B cell (primary cell): ENCODE results near the gene EFCAB13. TPM values are rescaled to one million over a fixed set of nuclear protein-coding genes. Genes with fewer than 3 reads are reported as not detected.

Experiments used
- ATAC-seq: fragments of 200-7000 bp; cut with Tn5 transposase; one replicate; pipeline ENCODE4 v1.10.0; 2021; ENCODE audit warnings: low read depth, mild to moderate bottlenecking, moderate number of reproducible peaks, moderate library complexity
- CTCF ChIA-PET: fragments of 350-600 bp; sonication (Branson Sonifier 250); formaldehyde crosslinking; loops from one replicate; lab custom pipeline; 2021; ENCODE audit warnings: antibody characterized with exemption, inconsistent platforms; lab: Charles Lee
- POLR2A ChIA-PET: fragments of 350-600 bp; sonication (Branson Sonifier 250); formaldehyde crosslinking; loops from one replicate; lab custom pipeline; 2021; ENCODE audit warnings: antibody characterized with exemption; lab: Charles Lee
- DNase-seq: peaks from one replicate; pipeline ENCODE4 v3.0.0; 2013
- H2AFZ ChIP-seq: 2 replicates; pipeline ENCODE4 v1.6.1; 2012; ENCODE audit warnings: mild to moderate bottlenecking, low read depth, low read length; ENCODE audit not compliant: insufficient read depth, poor library complexity, severe bottlenecking
- H3K27ac ChIP-seq, 2 donors: 1 replicate in 1 of 2; 2 replicates in 1 of 2; pipeline ENCODE4 v1.5.1; 2012 to 2013; ENCODE audit warnings: low read length in 2 of 2, mild to moderate bottlenecking in 2 of 2, moderate library complexity in 1 of 2
- H3K27me3 ChIP-seq, 4 experiments: fragments of 200-600 bp in 1 of 4; sonication (generic) in 1 of 4; replicated peaks in 1 of 4; 1 replicate in 2 of 4; 2 replicates in 2 of 4; pipeline versions ENCODE4 v1.6.1 to v1.7.0; 2013 to 2016; ENCODE audit warnings: low read length in 3 of 4, mild to moderate bottlenecking in 2 of 4, mixed read lengths in 1 of 4, moderate library complexity in 1 of 4; ENCODE audit not compliant: insufficient read depth in 4 of 4, control insufficient read depth in 3 of 4; ENCODE audit errors: control extremely low read depth in 1 of 4
- H3K36me3 ChIP-seq, 2 experiments: replicated peaks in 1 of 2; 1 replicate in 1 of 2; 2 replicates in 1 of 2; pipeline versions ENCODE4 v1.6.1 to v1.7.1; 2013; ENCODE audit warnings: low read length in 1 of 2; ENCODE audit not compliant: insufficient read depth in 2 of 2, control insufficient read depth in 1 of 2; ENCODE audit errors: control extremely low read depth in 1 of 2, extremely low read depth in 1 of 2
- H3K4me1 ChIP-seq, 2 donors: fragments of 200-600 bp in 1 of 2; sonication (generic) in 1 of 2; 1 replicate in 1 of 2; 2 replicates in 1 of 2; pipeline versions ENCODE4 v1.5.1 to v1.6.1; 2013 to 2017; ENCODE audit warnings: low read length in 2 of 2; ENCODE audit not compliant: control insufficient read depth in 2 of 2, insufficient read depth in 2 of 2
- H3K4me2 ChIP-seq: replicated peaks from 2 replicates; pipeline ENCODE3; 2012; ENCODE audit warnings: mild to moderate bottlenecking, low read depth, low read length; ENCODE audit not compliant: poor library complexity, severe bottlenecking
- H3K4me3 ChIP-seq, 5 experiments: fragments of 200-600 bp in 1 of 5; sonication (generic) in 1 of 5; 1 replicate in 3 of 5; 2 replicates in 2 of 5; pipeline versions ENCODE4 v1.5.1 to v1.7.0; 2011 to 2016; ENCODE audit warnings: low read length in 4 of 5, mild to moderate bottlenecking in 4 of 5, low read depth in 2 of 5, control low read depth in 1 of 5, moderate library complexity in 1 of 5; ENCODE audit not compliant: insufficient read depth in 1 of 5; ENCODE audit errors: control extremely low read depth in 1 of 5, extremely low read depth in 1 of 5
- H3K79me2 ChIP-seq: fragments of 200-600 bp; sonication (generic); one replicate; pipeline ENCODE4 v1.6.0; 2016; ENCODE audit warnings: low read length; ENCODE audit not compliant: control insufficient read depth, insufficient read depth
- H3K9ac ChIP-seq: fragments of 200-600 bp; sonication (generic); 2 replicates; pipeline ENCODE4 v1.6.1; 2017; ENCODE audit warnings: mild to moderate bottlenecking, low read length, moderate library complexity
- H3K9me3 ChIP-seq, 3 donors: one replicate each; pipeline versions ENCODE4 v1.6.1 to v1.7.1; 2013; ENCODE audit warnings: low read length in 2 of 3; ENCODE audit not compliant: control insufficient read depth in 2 of 3, insufficient read depth in 1 of 3; ENCODE audit errors: control extremely low read depth in 1 of 3
- H4K20me1 ChIP-seq: 2 replicates; pipeline ENCODE4 v1.6.0; 2012; ENCODE audit warnings: mild to moderate bottlenecking, low read length; ENCODE audit not compliant: insufficient read depth, control insufficient read depth, poor library complexity, severe bottlenecking
- H3K27ac Mint-ChIP-seq: one replicate; pipeline ENCODE4 v1.8.0; 2021; ENCODE audit warnings: mixed read lengths
- H3K27me3 Mint-ChIP-seq: one replicate; pipeline ENCODE4 v1.8.0; 2021; ENCODE audit warnings: mixed read lengths
- H3K4me1 Mint-ChIP-seq: one replicate; pipeline ENCODE4 v1.8.0; 2021; ENCODE audit warnings: mixed read lengths
- H3K4me3 Mint-ChIP-seq: one replicate; pipeline ENCODE4 v1.8.0; 2021; ENCODE audit warnings: mixed read lengths
- H3K9me3 Mint-ChIP-seq: one replicate; pipeline ENCODE4 v1.8.0; 2022; ENCODE audit warnings: mixed read lengths; ENCODE audit not compliant: insufficient read depth
- EZH2 ChIP-seq: IDR thresholded peaks from 2 replicates; pipeline ENCODE4 v1.6.1; 2012; ENCODE audit warnings: borderline replicate concordance, low read depth, mild to moderate bottlenecking, moderate library complexity, low read length; ENCODE audit not compliant: insufficient read depth, poor library complexity, severe bottlenecking
- WGBS: methylation state at CpG from one replicate; pipeline ENCODE4 v1.1.5; 2013; ENCODE audit warnings: missing lambda C conversion rate; ENCODE audit not compliant: insufficient coverage; 5-methylcytosine and 5-hydroxymethylcytosine counted together
- intact Hi-C: fragments of 100-400 bp; cut with micrococcal nuclease; formaldehyde crosslinking; loops from one replicate; pipeline ENCODE4 v1.10.0; 2022
- polyA plus RNA-seq: library from polyadenylated mRNA; depleted of rRNA; stranded (reverse); fragments of >200 nt; gene quantifications from 2 replicates; pipeline ENCODE4 v1.2.3, GENCODE V29; 2012
- total RNA-seq, 2 donors: library from RNA; stranded (reverse); fragments of 120-200 nt in 1 of 2; gene quantifications; 1 replicate in 1 of 2; 2 replicates in 1 of 2; pipeline versions ENCODE4 v1.2.3 to v1.2.4, GENCODE V29; 2013 to 2022
- TF ChIP-seq, protein P1 (sequence below): fragments of 200-600 bp; IDR thresholded peaks from one replicate; pipeline ENCODE4 v1.8.0; 2022; ENCODE audit warnings: antibody characterized with exemption, mild to moderate bottlenecking

The EFCAB13 gene
- total and polyA plus RNA-seq, 2 donors (not counting 1 experiment from before 2014, with no cell fraction given), result 5.4 to 86.5 TPM

DNA sequence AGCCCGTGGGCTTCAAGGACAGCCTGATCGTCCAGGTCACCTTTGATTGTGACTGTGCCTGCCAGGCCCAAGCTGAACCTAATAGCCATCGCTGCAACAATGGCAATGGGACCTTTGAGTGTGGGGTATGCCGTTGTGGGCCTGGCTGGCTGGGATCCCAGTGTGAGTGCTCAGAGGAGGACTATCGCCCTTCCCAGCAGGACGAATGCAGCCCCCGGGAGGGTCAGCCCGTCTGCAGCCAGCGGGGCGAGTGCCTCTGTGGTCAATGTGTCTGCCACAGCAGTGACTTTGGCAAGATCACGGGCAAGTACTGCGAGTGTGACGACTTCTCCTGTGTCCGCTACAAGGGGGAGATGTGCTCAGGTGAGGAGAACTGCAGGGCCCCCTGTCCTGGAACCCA lies 31.5 kb upstream of the EFCAB13 start:
- Histone ChIP-seq H2AFZ (no peak overlapping the region), H3K4me1 (peaks cover 36 to 37% of the 10 kb centered on the region in 2 donors), H3K9me3 (no peaks in the 10 kb centered on the region), H3K4me3 (no peak overlapping the region), H3K27ac (no peak overlapping the region), H3K4me2 (no peak overlapping the region), H4K20me1 (no peaks in the 10 kb centered on the region), H3K79me2 (no peaks in the 10 kb centered on the region), H3K36me3 (no peaks in the 10 kb centered on the region), H3K27me3 (no peaks in the 10 kb centered on the region), H3K9ac (no peak overlapping the region)
- Mint-ChIP-seq H3K9me3 (no peaks in the 10 kb centered on the region), H3K4me3 (no peak overlapping the region), H3K27me3 (no peaks in the 10 kb centered on the region), H3K4me1 (peaks cover 42% of the 10 kb centered on the region), H3K27ac (no peak overlapping the region)
- intact Hi-C loops, result no loop called here
- TF ChIP-seq, protein P1, sequence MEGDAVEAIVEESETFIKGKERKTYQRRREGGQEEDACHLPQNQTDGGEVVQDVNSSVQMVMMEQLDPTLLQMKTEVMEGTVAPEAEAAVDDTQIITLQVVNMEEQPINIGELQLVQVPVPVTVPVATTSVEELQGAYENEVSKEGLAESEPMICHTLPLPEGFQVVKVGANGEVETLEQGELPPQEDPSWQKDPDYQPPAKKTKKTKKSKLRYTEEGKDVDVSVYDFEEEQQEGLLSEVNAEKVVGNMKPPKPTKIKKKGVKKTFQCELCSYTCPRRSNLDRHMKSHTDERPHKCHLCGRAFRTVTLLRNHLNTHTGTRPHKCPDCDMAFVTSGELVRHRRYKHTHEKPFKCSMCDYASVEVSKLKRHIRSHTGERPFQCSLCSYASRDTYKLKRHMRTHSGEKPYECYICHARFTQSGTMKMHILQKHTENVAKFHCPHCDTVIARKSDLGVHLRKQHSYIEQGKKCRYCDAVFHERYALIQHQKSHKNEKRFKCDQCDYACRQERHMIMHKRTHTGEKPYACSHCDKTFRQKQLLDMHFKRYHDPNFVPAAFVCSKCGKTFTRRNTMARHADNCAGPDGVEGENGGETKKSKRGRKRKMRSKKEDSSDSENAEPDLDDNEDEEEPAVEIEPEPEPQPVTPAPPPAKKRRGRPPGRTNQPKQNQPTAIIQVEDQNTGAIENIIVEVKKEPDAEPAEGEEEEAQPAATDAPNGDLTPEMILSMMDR, result no peak
- TF ChIP-seq EZH2, result no peak
- DNase-seq (no peak), ATAC-seq (no peak)
- WGBS, result 94% methylated on average over 10 of the region's 14 CpGs
- CTCF ChIA-PET, result interaction anchor here (0.8 to 3.1 kb wide), 3 partner anchors 9 to 31 kb away, joined by 3 to 12 read pairs (median 5); no protein-coding TSS in a partner anchor
- POLR2A ChIA-PET, result no interaction called here

DNA sequence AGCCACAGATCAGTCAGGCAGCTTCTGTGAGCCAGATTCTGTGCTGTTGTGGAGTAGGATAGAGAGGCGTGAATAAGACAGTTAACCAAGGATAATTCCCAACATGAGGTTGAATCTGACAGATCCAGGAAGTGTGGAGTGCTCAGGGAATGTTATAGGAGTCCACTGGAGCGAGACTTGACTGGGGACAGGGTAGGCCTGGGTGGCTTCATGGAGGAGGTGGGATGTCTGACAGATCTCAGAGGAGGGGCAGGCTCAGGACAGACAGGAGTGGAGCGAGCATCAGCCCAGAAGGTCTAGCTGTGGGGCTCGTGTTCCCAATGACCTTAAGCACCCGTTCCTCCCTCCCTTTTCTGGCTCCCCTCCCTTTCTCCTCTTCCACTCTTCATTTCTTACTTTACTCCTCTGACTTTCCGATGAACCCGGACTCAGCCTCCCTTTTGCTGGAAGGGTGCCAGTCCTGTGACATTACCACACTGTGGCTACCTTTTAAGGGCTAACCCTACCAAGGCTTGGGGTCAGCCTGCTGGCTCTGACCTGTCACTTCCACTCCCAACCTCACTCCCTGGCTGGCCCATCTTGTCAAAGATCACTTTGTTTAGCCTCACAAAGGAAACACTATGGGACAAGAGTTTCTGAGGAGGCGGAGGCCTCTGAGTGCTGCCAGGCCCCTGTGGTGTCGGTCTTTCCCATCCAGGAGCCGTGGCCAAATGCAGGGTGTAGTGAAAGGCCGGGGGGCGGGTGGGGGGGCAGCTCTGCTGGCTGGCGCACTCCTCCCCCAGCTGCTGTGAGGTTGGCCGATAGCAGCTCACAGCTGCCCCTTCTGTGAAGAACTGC lies 28.5 kb upstream of the EFCAB13 start:
- WGBS, result 98% methylated on average over 14 of the region's 14 CpGs
- Histone ChIP-seq H3K27me3 (no peaks in the 10 kb centered on the region), H4K20me1 (no peaks in the 10 kb centered on the region), H3K79me2 (no peaks in the 10 kb centered on the region), H3K4me1 (peaks cover 23 to 27% of the 10 kb centered on the region in 2 donors), H3K27ac (peak overlapping the region in 1 of 2 donors; percentile 70), H3K4me3 (no peak overlapping the region), H2AFZ (no peak overlapping the region), H3K9me3 (no peaks in the 10 kb centered on the region), H3K36me3 (no peaks in the 10 kb centered on the region), H3K4me2 (peak overlapping the region; percentile 69), H3K9ac (no peak overlapping the region)
- peak overlapping the region; percentile 72 for H3K27ac Mint-ChIP-seq
- intact Hi-C loops, result no loop called here
- no peak for ATAC-seq
- no peaks in the 10 kb centered on the region for H3K27me3 Mint-ChIP-seq
- TF ChIP-seq, protein P1, result no peak
- no peak for TF ChIP-seq EZH2
- H3K4me1 Mint-ChIP-seq, result peaks cover 26% of the 10 kb centered on the region
- no peaks in the 10 kb centered on the region for H3K9me3 Mint-ChIP-seq
- DNase-seq, result no peak
- H3K4me3 Mint-ChIP-seq, result peak overlapping the region; percentile 63
- POLR2A ChIA-PET, result interaction anchor here (0.6 to 1.0 kb wide), 2 partner anchors 55 to 95 kb away, joined by 3 read pairs; no protein-coding TSS in a partner anchor
- CTCF ChIA-PET, result interaction anchor here (1.2 kb wide), 1 partner anchor 20 kb away, joined by 4 read pairs; no protein-coding TSS in a partner anchor
